GM18519 (cell line): ENCODE measurements around the gene TPX2.

ENCODE experiments used
- ATAC-seq: cut with Tn5 transposase; IDR thresholded peaks from one replicate; pipeline ENCODE4 v1.9.1; 2021; ENCODE audit warnings: mild to moderate bottlenecking, moderate library complexity; ENCODE audit not compliant: unreplicated experiment, low FRiP score

TPX2 gene

DNA sequence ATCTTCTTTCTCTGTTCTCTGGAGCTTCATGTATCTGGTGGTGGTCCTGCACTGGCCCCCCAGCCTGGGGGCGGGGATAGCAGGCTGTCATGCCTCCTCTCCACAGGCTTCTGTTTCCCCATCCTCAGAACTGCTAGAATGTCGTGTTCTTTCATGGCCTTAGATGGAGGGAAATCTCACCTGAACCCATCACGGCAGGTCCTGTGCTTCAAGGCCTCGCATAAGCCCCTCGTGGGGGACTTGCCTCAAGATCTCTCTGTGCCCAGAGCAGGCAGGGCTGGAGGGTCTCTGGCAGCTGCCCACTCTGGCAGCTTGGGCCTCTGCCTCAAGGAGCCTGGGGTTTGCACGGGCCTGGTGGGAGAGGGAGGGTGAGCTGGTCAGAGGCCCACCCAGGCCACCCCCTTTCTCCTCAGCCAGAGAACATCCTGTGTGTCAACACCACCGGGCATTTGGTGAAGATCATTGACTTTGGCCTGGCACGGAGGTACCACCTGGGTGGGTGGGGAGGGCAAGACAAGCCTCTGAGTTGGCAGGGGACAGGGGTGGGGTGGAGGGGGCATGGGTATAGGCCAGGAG is 91.4 kb downstream of the TPX2 start:
- ATAC-seq: no peak

DNA sequence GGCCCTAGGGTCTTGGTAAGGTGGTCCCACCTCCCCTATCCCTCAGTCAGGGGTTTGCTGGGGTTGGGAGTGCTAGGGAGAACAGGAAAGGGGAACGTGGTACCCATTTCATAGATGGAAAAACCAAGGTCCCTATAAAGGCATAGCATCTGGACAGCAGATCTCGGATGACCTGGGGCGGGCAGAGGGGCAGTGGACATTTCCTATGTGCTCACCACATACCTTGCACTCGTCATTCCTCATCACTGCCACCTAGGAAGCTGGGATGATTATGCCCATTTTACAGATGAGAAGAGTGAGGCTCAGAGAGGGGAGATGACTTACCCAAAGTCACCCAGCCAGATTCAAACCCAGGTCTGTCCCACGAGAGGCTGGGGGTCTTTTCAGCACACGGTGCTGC is 92.1 kb downstream of the TPX2 start:
- ATAC-seq: no peak

DNA sequence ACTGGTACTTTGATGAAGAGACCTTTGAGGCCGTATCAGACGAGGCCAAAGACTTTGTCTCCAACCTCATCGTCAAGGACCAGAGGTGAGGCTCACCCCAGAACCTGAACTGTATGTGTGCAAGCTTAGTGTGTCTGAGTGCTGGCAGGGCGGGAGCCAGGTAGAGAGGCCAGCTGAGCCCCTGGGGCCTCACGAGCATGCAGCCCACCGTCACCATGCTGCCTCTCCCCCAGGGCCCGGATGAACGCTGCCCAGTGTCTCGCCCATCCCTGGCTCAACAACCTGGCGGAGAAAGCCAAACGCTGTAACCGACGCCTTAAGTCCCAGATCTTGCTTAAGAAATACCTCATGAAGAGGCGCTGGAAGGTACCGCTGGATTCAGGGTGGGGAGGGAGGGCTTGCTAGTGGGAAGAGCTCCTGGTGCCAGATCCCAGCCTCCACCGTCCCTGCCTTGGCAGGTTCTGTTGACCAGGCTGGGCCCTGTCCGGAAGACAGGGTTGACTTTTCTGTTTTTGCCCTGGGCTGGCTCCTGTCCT is 92.7 kb downstream of the TPX2 start:
- no peak for ATAC-seq

DNA sequence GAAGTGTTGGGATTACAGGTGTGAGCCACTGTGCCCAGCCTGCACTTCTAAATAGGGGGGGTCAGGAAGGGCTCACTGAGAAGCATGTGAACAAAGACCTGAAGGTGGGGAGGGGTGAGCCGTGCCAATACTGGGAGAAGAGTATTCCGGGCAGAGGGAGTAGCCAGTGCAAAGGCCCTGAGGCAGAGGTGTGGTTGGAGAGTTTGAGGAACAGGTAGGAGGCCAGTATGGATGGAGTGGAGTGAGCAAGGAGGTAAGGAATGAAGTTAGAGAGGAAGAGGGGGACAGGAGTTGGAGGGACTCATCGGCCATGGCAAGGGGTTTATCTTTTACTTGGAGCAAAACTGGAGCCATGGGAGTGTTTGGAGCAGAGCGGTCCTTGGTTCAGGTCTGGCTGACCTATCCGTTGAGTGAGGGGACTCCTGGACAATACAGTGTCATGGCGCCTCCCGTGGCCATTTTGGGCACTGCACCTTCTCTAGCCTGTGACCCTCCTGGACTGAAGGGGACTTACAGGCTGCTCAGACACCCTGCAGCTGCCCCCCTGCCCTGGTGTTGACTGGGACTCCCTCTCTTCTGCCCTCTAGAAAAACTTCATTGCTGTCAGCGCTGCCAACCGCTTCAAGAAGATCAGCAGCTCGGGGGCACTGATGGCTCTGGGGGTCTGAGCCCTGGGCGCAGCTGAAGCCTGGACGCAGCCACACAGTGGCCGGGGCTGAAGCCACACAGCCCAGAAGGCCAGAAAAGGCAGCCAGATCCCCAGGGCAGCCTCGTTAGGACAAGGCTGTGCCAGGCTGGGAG is 94.2 kb downstream of the TPX2 start:
- no peak for ATAC-seq

DNA sequence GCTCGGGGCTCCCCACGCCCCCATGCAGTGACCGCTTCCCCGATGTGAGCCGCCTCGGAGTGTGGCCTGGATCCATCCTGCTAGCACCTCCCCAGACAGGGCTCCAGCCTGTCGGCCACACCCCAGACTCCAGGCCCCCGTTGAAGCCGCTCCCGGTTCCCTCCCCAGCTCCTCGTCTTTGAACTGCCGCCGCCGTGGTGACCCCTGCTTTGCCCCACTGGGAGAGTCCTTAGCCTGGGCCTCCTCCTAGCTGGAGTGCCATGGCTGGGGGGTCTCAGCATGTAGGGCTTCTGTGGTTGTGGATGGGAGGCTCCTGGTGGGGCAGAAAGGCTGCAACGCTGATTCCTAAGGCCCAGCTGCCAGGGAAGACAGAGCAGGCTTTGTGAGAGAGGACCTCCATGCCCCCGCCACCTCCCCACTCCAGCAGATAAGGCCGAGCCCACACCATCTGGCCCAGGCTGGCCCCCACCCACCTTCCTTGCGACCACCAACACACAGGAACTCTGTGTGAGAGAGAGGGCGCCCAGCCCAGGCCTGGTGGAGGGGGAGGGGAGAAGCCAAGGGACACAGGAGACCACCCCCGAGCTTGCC is 94.9 kb downstream of the TPX2 start:
- no peak for ATAC-seq

DNA sequence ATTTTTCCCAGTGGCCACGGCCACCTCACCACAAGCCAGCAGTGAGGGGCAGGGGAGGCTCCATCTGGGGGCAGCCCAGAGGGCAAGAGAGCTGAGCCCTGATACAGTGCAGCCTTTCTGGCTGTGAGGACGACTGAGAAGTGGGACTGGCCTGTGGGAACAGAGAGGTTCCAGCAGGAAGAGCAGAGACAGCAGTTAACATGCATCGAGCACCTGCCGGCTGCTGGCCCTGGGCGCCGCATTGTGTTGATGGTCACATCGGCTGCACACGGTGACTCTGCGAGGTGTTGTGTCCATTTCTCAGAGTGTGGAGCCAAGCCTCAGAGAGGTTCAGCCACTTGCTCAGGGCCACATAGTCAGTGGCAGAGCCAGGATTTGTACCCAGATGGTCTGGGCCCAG is 96.5 kb downstream of the TPX2 start:
- no peak for ATAC-seq

DNA sequence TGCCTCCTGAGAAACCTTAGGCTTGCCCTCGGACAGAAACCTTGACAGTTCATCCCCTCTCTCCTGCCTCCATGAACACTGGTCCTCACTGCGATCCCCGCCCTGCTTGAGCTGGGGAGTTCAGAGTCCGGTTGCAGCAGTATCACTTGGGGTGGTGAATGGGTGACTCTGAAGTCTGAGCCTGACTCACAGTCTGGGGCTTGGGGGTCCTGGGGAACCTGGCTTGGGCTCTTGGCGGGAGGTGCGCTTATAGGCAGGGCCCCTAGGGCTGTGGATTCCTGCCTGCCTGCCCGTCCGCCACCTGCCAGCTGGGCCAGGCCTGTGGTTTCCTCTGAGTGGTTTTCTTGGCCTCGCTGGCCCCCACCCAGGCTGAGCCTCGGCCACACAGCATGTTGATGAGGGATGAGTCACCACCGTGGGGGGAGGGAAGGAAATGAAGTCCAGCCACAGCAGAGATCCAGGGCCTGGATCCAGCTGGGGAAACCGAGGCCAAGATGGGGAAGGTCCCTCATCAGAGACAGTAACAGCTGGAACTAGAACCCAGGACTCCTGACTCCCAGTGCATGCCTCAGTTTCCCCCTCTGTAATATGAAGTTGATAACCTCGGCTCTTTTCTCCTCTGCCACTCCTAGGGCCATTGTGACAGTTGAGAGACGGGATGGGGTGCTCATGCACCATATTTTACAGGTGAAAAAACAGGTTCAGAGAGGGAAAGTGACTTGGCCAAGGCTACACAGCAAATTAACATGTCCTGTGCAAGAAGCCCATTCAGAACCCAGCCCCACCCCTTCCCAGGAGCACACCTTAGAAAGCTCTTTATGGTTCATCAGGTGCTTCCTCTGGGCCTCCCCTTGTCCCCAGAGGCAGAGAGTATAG is 97.1 kb downstream of the TPX2 start:
- ATAC-seq: no peak

DNA sequence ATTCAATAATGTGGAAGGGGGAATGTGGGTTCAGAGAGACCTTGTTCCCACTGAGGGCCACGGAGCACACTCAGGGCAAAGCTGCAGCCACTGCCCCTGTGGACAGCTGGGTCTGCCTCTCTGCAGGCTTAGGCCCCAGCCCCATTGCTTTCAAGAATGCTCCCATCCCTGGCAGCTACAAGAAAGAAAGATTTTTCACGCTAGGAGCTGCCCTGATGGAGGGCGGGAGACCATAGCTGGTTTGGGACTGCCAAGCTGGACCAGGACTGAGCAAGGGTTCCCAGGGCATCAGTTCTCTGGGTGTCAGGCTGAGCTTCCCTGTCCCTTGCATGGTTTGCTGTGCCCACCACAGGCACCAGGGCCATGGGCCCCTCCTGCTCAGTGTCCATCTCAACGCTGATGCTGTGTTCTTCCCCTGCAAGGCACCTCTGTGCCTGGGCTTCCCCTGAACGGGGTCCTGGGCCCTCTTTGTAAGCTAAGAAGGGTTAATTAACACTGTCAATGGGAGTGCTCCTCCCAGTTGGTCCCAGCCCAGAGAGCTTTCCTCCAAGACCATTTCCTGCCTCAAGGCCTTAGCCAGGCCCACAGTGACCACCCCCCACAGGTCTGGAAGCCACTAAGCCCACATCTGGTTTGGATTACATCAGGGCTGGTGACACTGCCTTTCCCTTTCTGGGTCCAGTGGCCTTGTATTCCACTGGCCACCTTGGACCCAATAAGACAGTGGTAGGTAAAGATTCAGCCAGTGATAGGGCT is 97.9 kb downstream of the TPX2 start:
- ATAC-seq: no peak

DNA sequence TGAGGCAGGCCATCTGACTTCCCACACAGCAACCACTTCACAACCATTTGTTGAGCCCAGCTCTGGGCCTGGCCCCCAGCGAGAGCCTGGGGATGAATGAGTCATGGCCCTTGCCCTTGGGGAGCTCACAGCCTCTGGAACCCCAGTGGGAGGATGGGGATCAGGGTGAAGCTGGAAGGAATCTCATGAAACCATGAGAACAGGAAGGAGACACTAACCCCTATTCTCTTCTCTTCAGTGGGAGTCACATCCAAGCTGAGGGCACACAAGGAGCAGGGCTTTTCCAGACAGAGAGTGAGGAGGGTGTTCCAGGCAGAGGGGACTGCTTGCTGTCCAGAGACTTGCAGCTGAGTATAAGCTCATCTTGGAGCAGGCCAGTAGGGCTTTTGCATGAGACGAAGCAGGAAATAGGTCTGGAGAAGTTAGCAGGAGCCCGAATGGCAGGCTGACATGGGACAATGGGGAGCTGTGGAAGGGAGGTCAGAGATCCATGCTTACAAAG is 98.9 kb downstream of the TPX2 start:
- ATAC-seq: no peak

DNA sequence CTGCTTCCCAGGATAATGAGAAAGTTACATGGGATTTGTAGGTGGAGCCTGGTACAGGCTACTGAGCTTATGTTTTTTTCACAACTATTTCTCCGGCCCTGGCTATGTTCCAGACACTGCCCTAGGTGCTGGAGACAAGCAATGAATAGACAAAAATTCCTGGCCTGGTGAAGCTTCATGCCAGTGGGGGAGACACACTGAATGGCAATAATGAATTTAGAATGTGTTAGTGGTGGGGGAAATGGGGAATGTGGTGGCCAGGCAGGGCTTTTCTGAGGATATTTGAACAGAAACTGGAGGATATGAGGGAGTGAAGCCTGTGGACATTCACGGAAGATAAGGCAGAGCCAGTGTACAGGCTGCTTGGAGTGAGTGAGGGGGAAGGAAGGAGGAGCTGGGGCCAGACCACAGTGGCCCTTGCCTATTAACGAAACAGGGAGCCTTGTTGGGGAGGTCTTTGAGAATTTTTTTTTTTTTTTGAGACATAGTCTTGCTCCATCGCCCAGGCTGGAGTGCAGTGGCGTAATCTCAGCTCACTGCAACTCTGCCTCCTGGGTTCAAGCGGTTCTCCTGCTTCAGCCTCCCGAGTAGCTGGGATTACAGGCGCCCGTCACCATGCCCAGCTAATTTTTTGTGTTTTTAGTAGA is 99.7 kb downstream of the TPX2 start:
- no peak for ATAC-seq

DNA sequence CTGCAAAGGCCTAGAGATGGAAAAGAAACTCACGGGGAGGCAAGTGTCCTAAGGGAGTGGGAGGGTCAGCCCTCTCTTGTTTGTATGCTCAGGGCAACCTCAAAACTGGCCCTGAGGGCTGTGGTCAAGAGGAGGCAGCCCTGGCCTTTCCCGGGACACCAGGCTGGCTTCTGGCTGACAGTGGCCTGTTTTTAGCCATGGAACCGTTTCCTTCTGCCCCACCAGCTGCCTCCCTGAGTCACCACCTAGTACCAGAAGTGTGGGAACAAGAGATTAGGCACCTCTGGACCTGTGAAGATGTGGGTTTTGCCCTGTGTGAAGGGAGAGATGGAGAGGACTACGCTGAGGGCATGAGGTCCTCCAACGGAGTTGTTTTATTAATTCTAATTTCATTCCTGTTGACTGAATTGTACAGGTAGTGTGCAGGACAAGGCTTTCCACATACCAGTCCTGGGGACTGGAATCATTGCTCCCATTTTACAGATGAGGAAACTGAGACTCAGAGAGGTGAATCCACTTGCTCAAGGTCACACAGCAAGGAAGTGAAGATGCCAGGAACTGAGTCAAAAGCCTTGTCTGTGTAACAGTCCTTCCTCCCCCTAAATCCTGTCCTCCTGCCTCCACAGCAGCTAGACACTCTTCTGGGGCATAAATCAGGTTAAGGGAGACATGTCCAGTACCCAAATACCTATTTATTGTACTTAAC is 100.8 kb downstream of the TPX2 start:
- no peak for ATAC-seq

DNA sequence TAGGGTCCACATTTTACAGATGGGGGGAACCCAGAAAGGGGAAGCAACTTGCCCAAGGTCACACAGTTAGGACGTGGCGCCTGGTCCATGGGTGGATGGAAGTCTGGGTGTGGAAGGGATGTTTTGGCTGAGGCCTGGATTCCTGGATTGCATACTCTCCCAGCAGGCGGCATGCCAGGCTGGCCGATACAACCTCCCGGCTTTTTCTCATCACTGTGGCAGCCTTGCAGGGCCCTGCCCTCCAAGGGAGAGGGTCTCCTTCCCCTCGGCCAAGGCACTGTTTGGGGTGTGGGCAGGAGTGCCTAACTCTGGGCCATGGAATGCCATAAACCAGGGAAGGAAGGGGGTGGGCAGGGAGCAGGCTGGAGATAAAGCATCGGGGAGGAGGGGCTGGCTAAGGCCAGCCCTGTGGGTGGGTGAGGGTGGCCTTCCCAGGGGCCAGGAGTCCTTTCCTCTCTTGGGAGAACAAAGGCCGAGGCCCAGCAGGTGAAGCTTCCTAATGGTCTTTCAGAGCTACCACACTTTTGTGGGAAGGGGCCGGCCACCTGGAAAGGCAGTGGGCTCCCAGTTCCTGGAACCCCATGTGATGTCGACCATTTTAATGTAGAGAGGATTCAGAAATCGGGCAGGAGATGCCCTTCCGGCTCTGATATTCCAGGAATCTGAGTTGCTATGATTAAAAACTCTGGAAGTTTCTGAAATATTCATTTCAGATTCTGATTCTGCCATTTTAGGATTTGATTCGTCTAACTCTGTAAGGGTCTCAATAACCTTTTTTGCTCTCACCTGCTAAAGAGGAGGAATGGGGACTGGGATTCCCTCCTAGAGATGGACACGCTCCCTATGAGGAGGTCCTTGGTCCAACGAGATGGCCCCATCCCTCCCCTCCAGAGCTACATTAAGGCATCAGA is 102.1 kb downstream of the TPX2 start:
- ATAC-seq: no peak

DNA sequence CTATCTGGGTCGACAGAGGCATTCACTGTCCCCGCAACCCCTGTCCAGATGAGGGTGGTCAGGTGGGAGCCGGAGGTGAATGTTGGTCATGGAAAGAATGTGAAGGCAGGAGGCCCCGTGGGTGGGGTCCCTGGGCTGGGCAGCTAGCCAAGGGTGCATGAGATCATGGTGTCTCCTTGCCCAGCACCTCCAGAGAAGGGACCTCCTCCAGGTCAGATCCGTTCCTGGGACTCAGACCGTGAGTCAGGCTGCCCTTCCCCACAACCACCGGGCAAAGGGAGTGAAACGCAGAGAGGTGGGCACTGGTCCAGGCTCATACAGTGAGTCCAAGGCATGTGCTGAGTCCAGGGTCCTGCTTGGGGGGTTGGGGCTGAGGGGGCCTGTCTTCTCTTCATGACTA is 102.8 kb downstream of the TPX2 start:
- no peak for ATAC-seq

DNA sequence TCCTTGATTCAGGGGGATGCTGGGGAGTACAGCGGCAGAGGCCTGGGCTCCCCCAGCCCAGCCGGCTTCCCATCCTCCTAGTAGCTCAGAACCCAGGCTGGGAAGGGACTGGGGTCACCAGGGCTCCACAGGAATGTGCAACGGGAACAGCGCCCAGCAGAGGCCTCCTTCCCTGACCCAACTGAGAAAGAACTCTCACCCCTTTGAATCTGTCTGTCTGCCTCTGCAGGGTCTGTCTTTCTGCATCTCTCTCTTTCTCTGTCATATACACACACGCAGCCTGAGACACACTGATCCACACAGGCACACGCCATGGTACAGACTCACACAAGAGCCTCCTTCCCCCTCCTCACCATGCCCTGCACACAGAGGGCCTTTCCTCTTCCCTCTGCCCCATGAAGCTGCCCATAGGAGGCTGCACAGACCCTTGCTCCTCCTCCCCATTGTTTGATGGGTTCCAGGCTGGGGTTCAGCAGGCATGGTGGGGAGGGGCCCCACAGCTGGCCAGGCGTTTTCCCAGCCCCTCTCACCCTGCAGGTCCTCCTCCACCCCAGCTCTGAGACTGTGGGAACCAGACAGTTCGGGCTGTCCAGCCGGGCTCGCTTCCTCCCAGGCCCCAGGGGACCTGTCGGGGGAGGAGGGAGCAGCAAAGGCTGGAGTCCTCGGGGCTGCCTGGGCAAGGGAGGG is 103.5 kb downstream of the TPX2 start:
- ATAC-seq: no peak

DNA sequence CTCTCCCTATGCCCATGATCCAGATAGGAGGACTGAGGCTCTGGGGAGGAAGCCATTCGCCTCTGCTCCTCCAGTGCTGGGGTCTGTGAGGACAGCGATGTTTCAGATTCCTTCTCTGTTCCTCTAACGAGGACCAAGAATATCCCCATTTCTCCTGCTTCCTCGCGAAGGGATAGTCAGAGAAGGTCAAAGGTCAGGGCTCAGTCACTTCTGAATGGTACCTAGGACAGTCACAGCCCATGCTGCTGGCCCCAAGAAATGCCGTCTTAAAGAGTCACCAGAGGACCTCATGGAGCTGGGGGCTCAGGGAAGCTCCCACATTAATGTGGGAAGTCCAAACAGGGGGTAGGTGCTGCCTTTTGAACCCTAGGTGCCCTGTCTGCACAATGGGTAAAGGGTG is 104.2 kb downstream of the TPX2 start:
- no peak for ATAC-seq

DNA sequence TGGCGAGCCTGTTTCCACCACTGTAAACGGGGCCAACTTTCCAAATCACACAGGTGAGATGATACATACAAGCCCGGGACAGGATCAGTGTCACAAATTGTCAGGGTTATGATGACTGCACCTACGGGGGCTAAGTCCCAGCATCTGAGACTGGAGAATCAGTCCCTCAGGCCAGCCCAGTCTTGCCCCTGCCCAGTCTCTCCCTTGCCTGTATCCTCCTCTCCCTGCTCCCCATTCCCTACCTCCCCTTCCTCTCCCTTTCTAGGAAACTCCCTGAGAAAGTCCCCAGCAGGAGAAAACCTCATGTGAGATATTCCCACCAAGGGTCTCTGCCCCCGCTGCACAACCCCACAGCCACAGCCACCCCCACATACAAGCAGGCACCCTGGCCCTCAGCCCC is 104.8 kb downstream of the TPX2 start:
- no peak for ATAC-seq

DNA sequence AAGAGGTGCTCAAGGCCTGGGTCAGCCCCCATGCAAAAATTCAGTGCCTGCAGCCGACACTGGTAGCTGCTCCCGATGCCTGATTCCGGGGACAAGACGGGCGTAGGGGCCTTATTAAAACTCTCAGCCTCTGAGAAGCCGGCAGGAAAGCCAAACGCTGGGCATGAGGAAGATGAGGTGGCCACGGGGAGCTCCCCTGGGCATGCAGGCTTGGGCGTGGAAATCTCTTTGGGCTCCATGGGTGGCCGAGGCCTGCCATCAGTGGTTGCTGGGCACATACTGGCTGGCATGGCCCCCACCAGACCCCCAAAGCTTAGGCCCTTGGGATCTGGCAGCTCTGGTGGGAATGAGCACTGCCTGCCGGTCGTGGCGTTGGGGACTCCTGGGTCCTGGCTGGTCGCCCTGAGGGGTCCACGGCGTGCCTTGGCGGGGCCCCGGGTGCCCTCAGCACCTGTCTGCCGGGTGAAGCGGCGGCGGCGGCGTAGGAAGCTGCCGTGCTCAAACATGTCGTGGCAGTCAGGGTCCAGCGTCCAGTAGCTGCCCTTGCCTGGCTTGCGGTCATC is 105.7 kb downstream of the TPX2 start:
- ATAC-seq: no peak
